Measurements from ENCODE around the gene KIFAP3. TPM values are rescaled to one million over a fixed set of nuclear protein-coding genes. Genes with fewer than 3 reads are reported as not detected.

KIFAP3 gene
- total and polyA plus RNA-seq, 2 of the 8 experiments (the other 6 are each of a cell fraction or from before 2014, with no cell fraction given): 1.3 to 3.2 TPM

DNA sequence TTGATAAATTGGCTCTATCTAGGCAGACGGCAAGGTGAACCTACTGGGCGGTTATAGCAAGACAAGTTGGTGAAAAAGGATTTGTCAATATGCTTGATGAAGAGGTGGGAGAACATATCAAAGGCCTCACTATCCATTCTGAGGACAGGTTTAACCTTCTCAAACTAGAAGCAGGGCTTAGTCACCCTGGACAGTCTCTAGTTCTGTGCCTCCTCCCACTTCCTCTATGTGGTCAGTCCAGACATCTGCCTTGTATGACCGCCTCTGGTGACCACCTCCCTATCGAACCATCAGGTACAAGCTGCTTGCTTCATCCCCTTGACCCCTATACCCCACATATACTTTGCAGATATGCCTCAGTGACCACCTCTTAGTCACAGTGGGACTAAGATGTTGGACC, 178.5 kb downstream of the KIFAP3 start (continued):
- TF ChIP-seq, protein P1, sequence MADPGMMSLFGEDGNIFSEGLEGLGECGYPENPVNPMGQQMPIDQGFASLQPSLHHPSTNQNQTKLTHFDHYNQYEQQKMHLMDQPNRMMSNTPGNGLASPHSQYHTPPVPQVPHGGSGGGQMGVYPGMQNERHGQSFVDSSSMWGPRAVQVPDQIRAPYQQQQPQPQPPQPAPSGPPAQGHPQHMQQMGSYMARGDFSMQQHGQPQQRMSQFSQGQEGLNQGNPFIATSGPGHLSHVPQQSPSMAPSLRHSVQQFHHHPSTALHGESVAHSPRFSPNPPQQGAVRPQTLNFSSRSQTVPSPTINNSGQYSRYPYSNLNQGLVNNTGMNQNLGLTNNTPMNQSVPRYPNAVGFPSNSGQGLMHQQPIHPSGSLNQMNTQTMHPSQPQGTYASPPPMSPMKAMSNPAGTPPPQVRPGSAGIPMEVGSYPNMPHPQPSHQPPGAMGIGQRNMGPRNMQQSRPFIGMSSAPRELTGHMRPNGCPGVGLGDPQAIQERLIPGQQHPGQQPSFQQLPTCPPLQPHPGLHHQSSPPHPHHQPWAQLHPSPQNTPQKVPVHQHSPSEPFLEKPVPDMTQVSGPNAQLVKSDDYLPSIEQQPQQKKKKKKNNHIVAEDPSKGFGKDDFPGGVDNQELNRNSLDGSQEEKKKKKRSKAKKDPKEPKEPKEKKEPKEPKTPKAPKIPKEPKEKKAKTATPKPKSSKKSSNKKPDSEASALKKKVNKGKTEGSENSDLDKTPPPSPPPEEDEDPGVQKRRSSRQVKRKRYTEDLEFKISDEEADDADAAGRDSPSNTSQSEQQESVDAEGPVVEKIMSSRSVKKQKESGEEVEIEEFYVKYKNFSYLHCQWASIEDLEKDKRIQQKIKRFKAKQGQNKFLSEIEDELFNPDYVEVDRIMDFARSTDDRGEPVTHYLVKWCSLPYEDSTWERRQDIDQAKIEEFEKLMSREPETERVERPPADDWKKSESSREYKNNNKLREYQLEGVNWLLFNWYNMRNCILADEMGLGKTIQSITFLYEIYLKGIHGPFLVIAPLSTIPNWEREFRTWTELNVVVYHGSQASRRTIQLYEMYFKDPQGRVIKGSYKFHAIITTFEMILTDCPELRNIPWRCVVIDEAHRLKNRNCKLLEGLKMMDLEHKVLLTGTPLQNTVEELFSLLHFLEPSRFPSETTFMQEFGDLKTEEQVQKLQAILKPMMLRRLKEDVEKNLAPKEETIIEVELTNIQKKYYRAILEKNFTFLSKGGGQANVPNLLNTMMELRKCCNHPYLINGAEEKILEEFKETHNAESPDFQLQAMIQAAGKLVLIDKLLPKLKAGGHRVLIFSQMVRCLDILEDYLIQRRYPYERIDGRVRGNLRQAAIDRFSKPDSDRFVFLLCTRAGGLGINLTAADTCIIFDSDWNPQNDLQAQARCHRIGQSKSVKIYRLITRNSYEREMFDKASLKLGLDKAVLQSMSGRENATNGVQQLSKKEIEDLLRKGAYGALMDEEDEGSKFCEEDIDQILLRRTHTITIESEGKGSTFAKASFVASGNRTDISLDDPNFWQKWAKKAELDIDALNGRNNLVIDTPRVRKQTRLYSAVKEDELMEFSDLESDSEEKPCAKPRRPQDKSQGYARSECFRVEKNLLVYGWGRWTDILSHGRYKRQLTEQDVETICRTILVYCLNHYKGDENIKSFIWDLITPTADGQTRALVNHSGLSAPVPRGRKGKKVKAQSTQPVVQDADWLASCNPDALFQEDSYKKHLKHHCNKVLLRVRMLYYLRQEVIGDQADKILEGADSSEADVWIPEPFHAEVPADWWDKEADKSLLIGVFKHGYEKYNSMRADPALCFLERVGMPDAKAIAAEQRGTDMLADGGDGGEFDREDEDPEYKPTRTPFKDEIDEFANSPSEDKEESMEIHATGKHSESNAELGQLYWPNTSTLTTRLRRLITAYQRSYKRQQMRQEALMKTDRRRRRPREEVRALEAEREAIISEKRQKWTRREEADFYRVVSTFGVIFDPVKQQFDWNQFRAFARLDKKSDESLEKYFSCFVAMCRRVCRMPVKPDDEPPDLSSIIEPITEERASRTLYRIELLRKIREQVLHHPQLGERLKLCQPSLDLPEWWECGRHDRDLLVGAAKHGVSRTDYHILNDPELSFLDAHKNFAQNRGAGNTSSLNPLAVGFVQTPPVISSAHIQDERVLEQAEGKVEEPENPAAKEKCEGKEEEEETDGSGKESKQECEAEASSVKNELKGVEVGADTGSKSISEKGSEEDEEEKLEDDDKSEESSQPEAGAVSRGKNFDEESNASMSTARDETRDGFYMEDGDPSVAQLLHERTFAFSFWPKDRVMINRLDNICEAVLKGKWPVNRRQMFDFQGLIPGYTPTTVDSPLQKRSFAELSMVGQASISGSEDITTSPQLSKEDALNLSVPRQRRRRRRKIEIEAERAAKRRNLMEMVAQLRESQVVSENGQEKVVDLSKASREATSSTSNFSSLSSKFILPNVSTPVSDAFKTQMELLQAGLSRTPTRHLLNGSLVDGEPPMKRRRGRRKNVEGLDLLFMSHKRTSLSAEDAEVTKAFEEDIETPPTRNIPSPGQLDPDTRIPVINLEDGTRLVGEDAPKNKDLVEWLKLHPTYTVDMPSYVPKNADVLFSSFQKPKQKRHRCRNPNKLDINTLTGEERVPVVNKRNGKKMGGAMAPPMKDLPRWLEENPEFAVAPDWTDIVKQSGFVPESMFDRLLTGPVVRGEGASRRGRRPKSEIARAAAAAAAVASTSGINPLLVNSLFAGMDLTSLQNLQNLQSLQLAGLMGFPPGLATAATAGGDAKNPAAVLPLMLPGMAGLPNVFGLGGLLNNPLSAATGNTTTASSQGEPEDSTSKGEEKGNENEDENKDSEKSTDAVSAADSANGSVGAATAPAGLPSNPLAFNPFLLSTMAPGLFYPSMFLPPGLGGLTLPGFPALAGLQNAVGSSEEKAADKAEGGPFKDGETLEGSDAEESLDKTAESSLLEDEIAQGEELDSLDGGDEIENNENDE (IDR thresholded peaks at IDR 0.05; ENCODE audit: insufficient replicate concordance, low read length): no peak
- TF ChIP-seq EZH2 (IDR thresholded peaks at IDR 0.05; ENCODE audit: low read depth, low read length, severe bottlenecking) (no peak), SIN3A (conservative IDR thresholded peaks at IDR 0.05 in 1 of 2, IDR thresholded peaks at IDR 0.05 in 1 of 2; ENCODE audit: low read depth in 1 of 2, low read length in 2 of 2) (no peak), SRF (IDR thresholded peaks at IDR 0.05; ENCODE audit: low read depth, low read length) (no peak), HDAC2 (IDR thresholded peaks at IDR 0.05; ENCODE audit: borderline replicate concordance in 1 of 2, low read depth in 2 of 2, low read length in 2 of 2) (no peak), CEBPB (IDR thresholded peaks at IDR 0.05; ENCODE audit: low read depth, low read length) (no peak), SIRT6 (IDR thresholded peaks at IDR 0.05; ENCODE audit: low read length) (no peak), TCF12 (IDR thresholded peaks at IDR 0.05; ENCODE audit: low read depth, low read length) (no peak), SAP30 (IDR thresholded peaks at IDR 0.05; ENCODE audit: insufficient read depth, insufficient replicate concordance, low read length) (no peak), KDM4A (IDR thresholded peaks at IDR 0.05; ENCODE audit: low read depth, low read length, severe bottlenecking) (no peak)

Data from H1 (cell line).